ENCODE measurements around the gene DLG2.

DNA sequence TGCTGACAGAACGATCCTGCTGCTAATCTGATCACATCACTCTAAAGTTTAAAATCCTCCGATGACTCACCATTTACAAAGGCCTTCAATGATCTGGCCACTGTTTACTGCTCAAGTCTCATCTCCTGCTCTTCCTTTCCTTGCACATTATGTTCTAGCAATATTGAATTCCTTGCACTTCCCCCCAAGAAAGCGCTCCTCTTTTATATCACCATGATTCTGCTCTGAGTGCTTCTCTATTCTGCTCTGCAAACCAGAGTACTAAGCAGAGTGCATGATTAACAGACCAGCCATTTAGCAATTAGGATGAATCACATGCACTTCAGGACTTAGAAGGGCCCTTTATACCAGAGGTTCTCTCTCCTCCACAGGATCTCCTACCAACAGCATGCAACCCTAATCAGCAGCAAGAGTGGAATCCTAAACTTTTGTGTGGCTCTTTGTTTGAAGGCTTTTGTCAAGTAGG lies 1218.2 kb downstream of the DLG2 start:
- TF ChIP-seq, protein P1, sequence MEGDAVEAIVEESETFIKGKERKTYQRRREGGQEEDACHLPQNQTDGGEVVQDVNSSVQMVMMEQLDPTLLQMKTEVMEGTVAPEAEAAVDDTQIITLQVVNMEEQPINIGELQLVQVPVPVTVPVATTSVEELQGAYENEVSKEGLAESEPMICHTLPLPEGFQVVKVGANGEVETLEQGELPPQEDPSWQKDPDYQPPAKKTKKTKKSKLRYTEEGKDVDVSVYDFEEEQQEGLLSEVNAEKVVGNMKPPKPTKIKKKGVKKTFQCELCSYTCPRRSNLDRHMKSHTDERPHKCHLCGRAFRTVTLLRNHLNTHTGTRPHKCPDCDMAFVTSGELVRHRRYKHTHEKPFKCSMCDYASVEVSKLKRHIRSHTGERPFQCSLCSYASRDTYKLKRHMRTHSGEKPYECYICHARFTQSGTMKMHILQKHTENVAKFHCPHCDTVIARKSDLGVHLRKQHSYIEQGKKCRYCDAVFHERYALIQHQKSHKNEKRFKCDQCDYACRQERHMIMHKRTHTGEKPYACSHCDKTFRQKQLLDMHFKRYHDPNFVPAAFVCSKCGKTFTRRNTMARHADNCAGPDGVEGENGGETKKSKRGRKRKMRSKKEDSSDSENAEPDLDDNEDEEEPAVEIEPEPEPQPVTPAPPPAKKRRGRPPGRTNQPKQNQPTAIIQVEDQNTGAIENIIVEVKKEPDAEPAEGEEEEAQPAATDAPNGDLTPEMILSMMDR (IDR thresholded peaks at IDR 0.05): no peak
- TF ChIP-seq POLR2A (IDR thresholded peaks at IDR 0.05): no peak
